SU-DHL-6 (cell line): ENCODE measurements around the gene SLC44A5.

Experiments used
- H2AFZ ChIP-seq: fragments of 200-600 bp; sonication (generic); 2 replicates; pipeline ENCODE4 v1.6.1; 2014; ENCODE audit warnings: low read depth, mild to moderate bottlenecking, moderate library complexity, mixed read lengths, antibody characterized with exemption, low read length; ENCODE audit not compliant: severe bottlenecking
- H3F3A ChIP-seq: fragments of 200-600 bp; shearing (Covaris generic); 2 replicates; pipeline ENCODE4 v1.6.0; 2016; ENCODE audit warnings: antibody characterized with exemption, mild to moderate bottlenecking; ENCODE audit not compliant: insufficient read depth
- H3K27ac ChIP-seq: fragments of 200-600 bp; sonication (generic); 2 replicates; pipeline ENCODE4 v1.5.1; 2016; ENCODE audit warnings: low read depth, mild to moderate bottlenecking, low read length, moderate library complexity, mixed read lengths
- H3K27me3 ChIP-seq: fragments of 200-600 bp; sonication (generic), shearing (Covaris generic); 2 replicates; pipeline ENCODE4 v1.6.0; 2014; ENCODE audit warnings: mild to moderate bottlenecking, low read length
- H3K36me3 ChIP-seq: fragments of 200-600 bp; sonication (generic); 2 replicates; pipeline ENCODE4 v1.6.1; 2014; ENCODE audit warnings: mild to moderate bottlenecking, low read length, mixed read lengths
- H3K4me2 ChIP-seq: fragments of 300-600, 200-600 bp; shearing (Covaris generic), sonication (generic); 2 replicates; pipeline ENCODE4 v1.6.0; 2014; ENCODE audit warnings: low read length, low read depth, mild to moderate bottlenecking; ENCODE audit not compliant: poor library complexity, severe bottlenecking
- H3K4me3 ChIP-seq: fragments of 200-600 bp; sonication (generic); 2 replicates; pipeline ENCODE4 v1.5.1; 2014; ENCODE audit warnings: antibody characterized with exemption, low read length, mild to moderate bottlenecking, mixed read lengths; ENCODE audit not compliant: insufficient read depth, poor library complexity, severe bottlenecking
- H3K79me2 ChIP-seq: fragments of 200-600 bp; sonication (generic); 2 replicates; pipeline ENCODE4 v1.6.1; 2014; ENCODE audit warnings: mild to moderate bottlenecking, low read length, moderate library complexity; ENCODE audit not compliant: insufficient read depth
- H3K9ac ChIP-seq: fragments of 200-600 bp; sonication (generic); 2 replicates; pipeline ENCODE4 v1.7.0; 2014; ENCODE audit warnings: mild to moderate bottlenecking, low read length
- H3K9me2 ChIP-seq: fragments of 200-600 bp; sonication (generic); replicated peaks from 2 replicates; pipeline ENCODE4 v1.6.1; 2014; ENCODE audit warnings: low read length; ENCODE audit not compliant: insufficient read depth
- H3K9me3 ChIP-seq: fragments of 200-600 bp; sonication (generic); 2 replicates; pipeline ENCODE4 v1.6.1; 2014; ENCODE audit warnings: low read length, mixed read lengths; ENCODE audit not compliant: insufficient read depth
- H4K20me1 ChIP-seq: fragments of 200-600 bp; sonication (generic); 2 replicates; pipeline ENCODE4 v1.6.1; 2014; ENCODE audit warnings: low read depth, mild to moderate bottlenecking, antibody characterized with exemption, low read length, moderate library complexity, mixed read lengths
- CTCF ChIP-seq: fragments of 200-600 bp; sonication (generic); IDR thresholded peaks from one replicate; pipeline ENCODE4 v1.5.1; 2017; ENCODE audit warnings: antibody characterized with exemption, mild to moderate bottlenecking, low read length, moderate library complexity; ENCODE audit not compliant: insufficient read depth, poor library complexity, severe bottlenecking
- EZH2phosphoT487 ChIP-seq: fragments of 200-600 bp; sonication (generic), shearing (Covaris generic); conservative IDR thresholded peaks from 2 replicates; pipeline ENCODE4 v1.6.1; 2018; ENCODE audit warnings: mild to moderate bottlenecking, antibody characterized with exemption, low read length, moderate library complexity, mixed read lengths

SLC44A5 gene

GRCh38 chr1:75554181-75554580 is 56.7 kb downstream of the SLC44A5 start:
- Histone ChIP-seq H3K4me3 (no peak overlapping the region), H3K27ac (no peak overlapping the region), H3K27me3 (no peaks in the 10 kb centered on the region), H4K20me1 (no peaks in the 10 kb centered on the region), H3K9me3 (no peaks in the 10 kb centered on the region; the same call in 1 of the 2 replicates), H3F3A (no peaks in the 10 kb centered on the region), H3K36me3 (no peaks in the 10 kb centered on the region), H2AFZ (no peak overlapping the region), H3K79me2 (no peaks in the 10 kb centered on the region), H3K9me2 (no peaks in the 10 kb centered on the region), H3K4me2 (no peak overlapping the region), H3K9ac (no peak overlapping the region)
- TF ChIP-seq EZH2phosphoT487 (no peak), CTCF (no peak)

GRCh38 chr1:75550559-75550958 is 60.4 kb downstream of the SLC44A5 start:
- no peak for TF ChIP-seq EZH2phosphoT487
- no peak for TF ChIP-seq CTCF
- Histone ChIP-seq H2AFZ (no peak overlapping the region), H3K9ac (no peak overlapping the region), H3K27ac (no peak overlapping the region), H3K27me3 (no peaks in the 10 kb centered on the region), H4K20me1 (no peaks in the 10 kb centered on the region), H3K4me3 (no peak overlapping the region), H3K4me2 (no peak overlapping the region), H3K79me2 (no peaks in the 10 kb centered on the region), H3F3A (no peaks in the 10 kb centered on the region), H3K36me3 (no peaks in the 10 kb centered on the region), H3K9me3 (no peaks in the 10 kb centered on the region; the same call in 1 of the 2 replicates), H3K9me2 (no peaks in the 10 kb centered on the region)

GRCh38 chr1:75548721-75549480 is 62.0 kb downstream of the SLC44A5 start:
- no peak overlapping the region for H3K9ac ChIP-seq
- no peak overlapping the region for H3K4me2 ChIP-seq
- no peak overlapping the region for H3K4me3 ChIP-seq
- H3K27ac ChIP-seq: no peak overlapping the region
- no peaks in the 10 kb centered on the region for H3K36me3 ChIP-seq
- no peaks in the 10 kb centered on the region for H3K9me2 ChIP-seq
- no peaks in the 10 kb centered on the region; the same call in 1 of the 2 replicates for H3K9me3 ChIP-seq
- no peak overlapping the region for H2AFZ ChIP-seq
- H3F3A ChIP-seq: no peaks in the 10 kb centered on the region
- TF ChIP-seq CTCF (no peak), EZH2phosphoT487 (no peak)
- no peaks in the 10 kb centered on the region for H3K79me2 ChIP-seq
- H4K20me1 ChIP-seq: no peaks in the 10 kb centered on the region
- H3K27me3 ChIP-seq: no peaks in the 10 kb centered on the region
